NCI-H69 (cell line): ENCODE results near the gene NOS2.
"Not testable (repeated sequence)": the region's sequence is repeated elsewhere in the genome, so short reads cannot be mapped to it uniquely, and the experiment has no call there.

Experiments
- DNase-seq: peaks from one replicate; lab custom pipeline; 2025; lab: John Stamatoyannopoulos, UW

Gene NOS2

DNA sequence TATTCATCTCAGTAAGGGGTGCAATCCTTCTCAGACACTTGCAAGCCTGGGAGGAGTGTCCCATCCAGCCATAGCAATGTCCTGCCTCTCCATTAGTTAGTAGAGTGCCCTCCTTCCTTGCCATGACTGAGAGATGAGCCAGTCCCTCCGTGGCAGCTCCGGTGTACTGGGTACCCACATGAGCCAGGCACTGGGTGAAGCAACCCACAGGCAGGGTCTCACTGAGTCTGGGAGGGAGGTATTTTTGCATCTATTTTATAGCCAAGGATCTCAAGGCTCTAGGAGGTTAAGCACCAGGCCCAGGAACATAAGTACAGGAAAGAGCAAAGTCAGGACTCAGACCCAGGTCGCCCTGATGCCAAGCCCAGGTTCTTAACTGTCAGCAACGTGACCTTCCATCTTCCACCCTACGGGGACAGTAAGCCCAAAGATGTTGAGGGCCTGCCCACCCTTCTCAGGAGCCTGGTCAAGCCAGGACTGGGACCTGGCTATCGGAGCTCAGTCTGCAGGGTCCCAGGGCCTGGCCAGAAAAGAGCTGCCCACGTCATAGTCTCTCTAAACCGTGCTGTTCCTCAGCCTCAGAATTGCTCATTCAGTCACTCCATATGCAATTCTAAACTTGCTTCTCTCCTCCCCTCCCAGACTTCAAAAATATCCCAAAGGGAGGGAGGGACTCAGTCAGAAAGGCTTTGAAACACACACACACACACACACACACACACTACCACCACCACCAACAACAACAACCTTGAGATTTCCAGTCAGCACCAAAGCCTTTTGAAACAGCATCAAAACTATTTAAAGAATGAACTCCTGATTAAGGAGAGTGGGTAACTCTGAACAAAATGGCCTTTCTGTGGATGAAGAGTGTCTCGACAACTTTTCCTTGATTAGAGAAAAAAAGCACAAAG is 16.6 kb downstream of the NOS2 start:
- no peak for DNase-seq

- DNase-seq = peak; percentile 96
Measured at GRCh38 chr17:27782791-27783206, 17.5 kb downstream of the NOS2 start.

- no peak for DNase-seq
Measured at GRCh38 chr17:27780828-27781404, 19.4 kb downstream of the NOS2 start.

- DNase-seq = no peak
Measured at GRCh38 chr17:27780092-27780827, 20.1 kb downstream of the NOS2 start.

- no peak for DNase-seq
Measured at GRCh38 chr17:27778183-27778582, 22.1 kb downstream of the NOS2 start.

DNA sequence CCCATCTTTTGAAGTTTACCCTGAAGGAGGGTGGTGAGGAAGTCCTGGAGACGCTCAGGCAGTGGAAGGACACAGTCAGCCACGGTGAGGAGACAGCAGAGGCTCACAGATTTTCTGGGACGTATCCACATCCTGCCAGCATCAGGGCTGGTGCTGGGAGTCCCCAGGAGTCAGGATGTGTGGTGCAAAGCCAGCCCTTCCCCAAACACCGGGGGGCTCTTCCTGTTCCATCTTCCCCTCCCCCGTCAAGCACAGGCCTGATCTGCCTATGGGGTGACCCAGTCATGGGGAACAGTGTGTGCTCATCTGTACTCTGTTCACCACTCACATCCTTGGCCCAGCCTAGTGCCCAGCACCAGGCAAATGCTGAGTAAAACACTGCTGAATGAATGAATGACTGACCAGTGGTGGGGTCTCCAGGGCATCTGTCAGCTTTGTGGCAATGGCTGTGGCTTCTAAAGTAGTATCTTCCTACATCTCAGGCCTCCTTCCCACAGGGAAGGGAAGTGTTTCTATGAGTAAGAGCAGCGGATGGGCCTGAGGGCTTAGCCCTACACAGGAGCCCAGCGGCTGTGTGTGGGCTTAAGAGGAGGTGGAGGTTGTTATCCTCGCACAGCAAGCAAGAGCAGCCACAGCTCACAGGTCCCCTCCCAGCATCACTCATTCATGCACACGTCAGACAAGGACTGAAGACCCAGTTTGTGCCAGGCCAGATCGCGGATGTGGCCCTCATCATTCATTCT is 23.3 kb downstream of the NOS2 start:
- DNase-seq = peak; percentile 19

- peak; percentile 10 for DNase-seq
Measured at GRCh38 chr17:27771586-27771985, 28.7 kb downstream of the NOS2 start.

- no peak for DNase-seq
Measured at GRCh38 chr17:27770877-27771276, 29.5 kb downstream of the NOS2 start.

- DNase-seq = no peak
Measured at GRCh38 chr17:27768858-27769410, 31.4 kb downstream of the NOS2 start.

GRCh38 chr17:27766438-27766837 is 33.9 kb downstream of the NOS2 start:
- DNase-seq = no peak

DNA sequence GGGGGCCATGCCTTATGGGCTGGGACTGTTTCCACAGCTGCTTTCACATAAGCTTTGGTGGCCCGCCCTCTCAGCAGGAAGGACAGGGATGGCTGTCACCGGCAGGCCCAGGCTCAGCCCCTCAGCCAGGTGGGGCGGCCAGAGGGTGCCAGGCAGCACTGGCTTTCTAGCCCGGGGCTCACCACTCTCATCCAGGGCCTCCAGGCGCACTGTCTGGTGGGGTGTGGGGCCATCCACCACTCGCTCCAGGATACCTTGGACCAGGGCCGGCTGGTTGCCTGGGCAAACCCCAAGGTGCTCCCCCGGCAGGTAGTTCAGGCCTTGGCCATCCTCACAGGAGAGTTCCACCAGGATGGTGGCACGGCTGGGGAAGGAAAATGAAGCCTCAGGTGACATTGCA is 35.0 kb downstream of the NOS2 start:
- DNase-seq = no peak

- DNase-seq = no peak
Measured at GRCh38 chr17:27764589-27764988, 35.7 kb downstream of the NOS2 start.

DNA sequence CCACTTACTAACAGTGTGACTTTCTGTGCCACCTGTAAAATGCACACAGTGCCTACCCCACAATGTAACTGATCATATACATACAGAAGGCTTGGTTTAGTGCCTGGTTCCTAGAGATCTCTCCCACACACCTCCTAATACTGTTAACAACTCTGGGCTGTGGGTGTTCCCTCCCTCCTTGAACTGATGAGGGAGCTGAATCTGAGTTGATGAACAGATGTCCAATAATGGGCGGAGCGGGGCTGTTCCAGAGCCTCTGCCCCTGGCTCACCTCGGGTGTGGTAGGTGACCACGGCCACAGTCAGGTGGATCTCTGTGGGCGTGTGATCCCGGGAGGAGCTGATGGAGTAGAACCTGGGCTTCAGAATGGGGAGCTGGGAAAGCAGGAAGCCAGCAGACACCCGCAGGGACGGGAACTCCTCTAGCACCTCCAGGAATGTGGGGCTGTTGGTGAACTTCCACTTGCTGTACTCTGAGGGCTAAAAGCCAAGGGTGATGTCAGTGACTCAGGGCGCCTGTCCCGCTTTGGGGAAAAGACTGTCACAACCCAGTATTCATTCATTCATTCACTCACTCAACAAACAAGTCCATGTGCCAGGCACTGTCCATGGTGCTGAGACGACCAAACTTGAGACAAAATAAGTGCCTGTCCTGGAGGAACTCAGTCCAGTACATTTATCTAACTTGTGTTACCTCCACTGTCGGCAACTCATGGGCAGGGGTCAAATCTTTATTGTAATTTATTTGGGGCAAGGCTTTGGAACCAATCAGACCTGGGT is 37.6 kb downstream of the NOS2 start:
- DNase-seq = peak; percentile 23

GRCh38 chr17:27760931-27761330 is 39.4 kb downstream of the NOS2 start:
- not testable (repeated sequence) for DNase-seq

DNA sequence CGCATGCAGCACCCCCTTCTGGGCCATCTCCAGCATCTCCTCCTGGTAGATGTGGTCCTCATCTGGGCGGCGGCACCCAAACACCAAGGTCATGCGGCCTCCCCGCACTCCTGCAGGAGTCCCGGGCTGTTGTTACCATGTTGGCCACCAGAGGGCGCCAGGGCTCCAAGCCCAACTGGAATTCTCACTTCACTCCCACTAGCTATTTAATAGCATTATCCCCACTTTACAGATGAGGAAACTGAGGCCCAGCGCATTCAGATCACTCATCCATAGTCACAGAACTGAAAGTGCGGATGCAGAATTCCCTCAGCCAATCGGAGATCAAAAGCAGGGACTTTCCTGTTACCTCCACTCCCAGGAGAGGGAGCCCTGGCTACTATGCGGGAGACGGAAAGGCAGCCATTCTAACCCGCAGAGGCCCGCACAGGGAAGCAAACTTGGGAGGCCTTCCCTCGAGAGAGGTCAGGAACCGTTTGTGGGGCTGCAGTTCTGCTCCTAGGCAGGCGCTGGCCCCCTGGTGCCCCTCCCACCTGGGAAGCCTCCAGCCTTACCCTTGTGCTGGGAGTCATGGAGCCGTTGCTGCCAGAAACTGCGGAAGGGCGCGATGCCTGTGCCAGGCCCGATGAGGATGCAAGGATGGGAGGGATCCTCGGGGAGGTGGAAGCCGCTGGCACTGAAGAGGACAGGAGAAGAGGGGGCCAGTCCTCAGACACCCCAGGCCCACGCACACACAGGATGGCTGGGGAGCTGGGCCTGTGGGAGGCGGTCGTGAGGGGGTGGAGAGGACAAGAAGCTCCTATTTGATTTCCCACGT is 40.1 kb downstream of the NOS2 start:
- DNase-seq = peak; percentile 63

- no peak for DNase-seq
Measured at GRCh38 chr17:27759528-27759927, 40.8 kb downstream of the NOS2 start.

GRCh38 chr17:27756467-27757371 is 43.6 kb downstream of the NOS2 start:
- DNase-seq = peak; percentile 50

DNA sequence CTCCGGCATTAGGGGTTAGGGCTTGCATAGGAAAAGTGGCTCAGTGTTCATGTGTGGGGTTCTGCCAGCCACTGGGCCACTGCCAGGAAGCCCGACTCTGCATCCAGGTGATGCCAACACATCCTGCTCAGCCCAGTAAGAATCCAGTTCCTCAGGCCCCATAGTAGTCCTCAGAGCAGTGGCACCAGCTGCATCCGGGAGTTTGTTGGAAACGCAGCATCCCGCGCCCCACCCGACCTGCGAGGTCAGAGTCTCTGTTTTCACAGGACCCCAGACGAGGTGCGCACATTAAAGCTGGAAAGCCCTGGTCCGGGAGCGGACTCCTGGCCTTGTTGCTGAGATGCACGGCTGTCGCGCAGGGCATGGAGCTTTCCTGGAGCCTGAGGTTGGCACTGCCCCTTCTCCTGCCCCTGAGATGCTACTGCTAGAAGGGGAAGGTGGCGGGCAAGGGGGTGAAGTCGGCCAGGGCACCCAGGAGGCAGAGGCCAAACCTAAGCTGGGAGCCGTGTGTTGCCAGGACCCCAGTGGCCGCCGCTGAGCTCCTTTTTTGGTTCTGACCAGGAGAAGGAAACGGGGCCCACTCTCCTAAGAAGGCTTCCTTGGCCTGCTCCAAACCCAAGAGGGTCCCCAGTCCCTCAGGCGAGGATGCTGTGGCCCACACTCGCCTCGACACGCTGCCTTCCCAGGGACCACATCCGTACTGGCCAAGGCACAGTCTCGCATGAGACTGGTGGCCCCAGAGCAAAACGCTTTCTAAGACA is 44.4 kb downstream of the NOS2 start:
- DNase-seq = no peak
